ENCODE measurements around the gene PRSS48. TPM values are rescaled to one million over a fixed set of nuclear protein-coding genes. Genes with fewer than 3 reads are reported as not detected.
"Not testable (repeated sequence)": the region's sequence is repeated elsewhere in the genome, so short reads cannot be mapped to it uniquely, and the experiment has no call there.

The PRSS48 gene
- polyA plus RNA-seq, 1 experiment = not detected

GRCh38 chr4:151251603-151252304 is 25.2 kb upstream of the PRSS48 start:
- no peak for DNase-seq (ENCODE audit: low read depth)
- H3K4me3 ChIP-seq (ENCODE audit: low read depth, low read length) = no peak overlapping the region
- POLR2A ChIA-PET = no interaction called here
- CTCF ChIA-PET = no interaction called here
- no peaks in the 10 kb centered on the region for H3K36me3 ChIP-seq (ENCODE audit: control insufficient read depth, insufficient read depth, low read length)
- H3K27me3 ChIP-seq (ENCODE audit: control insufficient read depth, insufficient read depth, low read length) = no peaks in the 10 kb centered on the region
- no peak for TF ChIP-seq CTCF (IDR thresholded peaks at IDR 0.05; ENCODE audit: insufficient read depth, low read depth, low read length)

GRCh38 chr4:151255226-151255625 is 21.7 kb upstream of the PRSS48 start:
- CTCF ChIA-PET; H3K27me3 ChIP-seq (ENCODE audit: control insufficient read depth, insufficient read depth, low read length); H3K4me3 ChIP-seq (ENCODE audit: low read depth, low read length); H3K36me3 ChIP-seq (ENCODE audit: control insufficient read depth, insufficient read depth, low read length); POLR2A ChIA-PET; DNase-seq (ENCODE audit: low read depth): not testable (repeated sequence)

- H3K27me3 ChIP-seq (ENCODE audit: control insufficient read depth, insufficient read depth, low read length); H3K4me3 ChIP-seq (ENCODE audit: low read depth, low read length); POLR2A ChIA-PET; DNase-seq (ENCODE audit: low read depth); H3K36me3 ChIP-seq (ENCODE audit: control insufficient read depth, insufficient read depth, low read length): not testable (repeated sequence)
- CTCF ChIA-PET = interaction anchor here (0.8 kb wide), 1 partner anchor 21 kb away, joined by 3 read pairs; the partner anchor contains the start of gene PRSS48
These were observed 21.3 kb upstream of the PRSS48 start for GRCh38 chr4:151255680-151256079.

GRCh38 chr4:151256134-151256533 is 20.8 kb upstream of the PRSS48 start:
- DNase-seq (ENCODE audit: low read depth) = no peak
- Histone ChIP-seq H3K27me3 (ENCODE audit: control insufficient read depth, insufficient read depth, low read length) (no peaks in the 10 kb centered on the region), H3K36me3 (ENCODE audit: control insufficient read depth, insufficient read depth, low read length) (no peaks in the 10 kb centered on the region), H3K4me3 (ENCODE audit: low read depth, low read length) (no peak overlapping the region)
- ChIA-PET POLR2A (no interaction called here), CTCF (interaction anchor here (0.8 kb wide), 1 partner anchor 21 kb away, joined by 3 read pairs; the partner anchor contains the start of gene PRSS48)
- no peak for TF ChIP-seq CTCF (IDR thresholded peaks at IDR 0.05; ENCODE audit: insufficient read depth, low read depth, low read length)

- Histone ChIP-seq H3K36me3 (ENCODE audit: control insufficient read depth, insufficient read depth, low read length) (no peaks in the 10 kb centered on the region), H3K27me3 (ENCODE audit: control insufficient read depth, insufficient read depth, low read length) (no peaks in the 10 kb centered on the region), H3K4me3 (ENCODE audit: low read depth, low read length) (no peak overlapping the region)
- ChIA-PET CTCF (no interaction called here), POLR2A (no interaction called here)
- no peak for TF ChIP-seq CTCF (IDR thresholded peaks at IDR 0.05; ENCODE audit: insufficient read depth, low read depth, low read length)
- no peak for DNase-seq (ENCODE audit: low read depth)
These were observed 19.3 kb upstream of the PRSS48 start for GRCh38 chr4:151257704-151258103.

- TF ChIP-seq CTCF (IDR thresholded peaks at IDR 0.05; ENCODE audit: insufficient read depth, low read depth, low read length) = no peak
- no peak overlapping the region for H3K4me3 ChIP-seq (ENCODE audit: low read depth, low read length)
- CTCF ChIA-PET = interaction anchor here (0.7 kb wide), 1 partner anchor 1867 kb away, joined by 3 read pairs; no protein-coding TSS in a partner anchor
- DNase-seq (ENCODE audit: low read depth) = no peak
- no peaks in the 10 kb centered on the region for H3K27me3 ChIP-seq (ENCODE audit: control insufficient read depth, insufficient read depth, low read length)
- POLR2A ChIA-PET = no interaction called here
- no peaks in the 10 kb centered on the region for H3K36me3 ChIP-seq (ENCODE audit: control insufficient read depth, insufficient read depth, low read length)
These were observed 17.2 kb upstream of the PRSS48 start for GRCh38 chr4:151259752-151260151.

Data from BJ (cell line).